ENCODE data around the gene ZBTB20. TPM values are rescaled to one million over a fixed set of nuclear protein-coding genes. Genes with fewer than 3 reads are reported as not detected.

ZBTB20 gene
- total RNA-seq, 2 experiments from 2014 or later = 8.1 TPM

DNA sequence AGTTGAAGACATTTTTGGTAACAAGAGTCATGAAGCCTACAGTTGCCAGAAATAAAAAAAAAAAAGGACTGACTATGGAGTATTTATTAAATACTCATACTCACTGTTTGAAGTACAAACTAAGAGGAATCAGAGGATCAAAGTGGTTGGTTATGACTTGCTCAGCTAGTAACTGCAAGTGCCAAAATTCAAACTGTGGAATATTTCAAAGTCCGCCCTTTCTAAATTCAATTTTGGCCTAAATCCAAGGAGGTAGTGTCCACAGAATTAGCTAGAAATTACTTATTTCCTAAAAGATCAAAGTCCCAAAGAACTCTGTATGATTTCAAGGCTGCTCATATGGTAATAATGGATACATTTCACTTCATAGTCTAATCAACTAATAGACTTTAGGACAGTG, 274.5 kb downstream of the ZBTB20 start:
- ATAC-seq (no peak), DNase-seq (no peak)
- H3K27me3 Mint-ChIP-seq (ENCODE audit: low read depth) = no peaks in the 10 kb centered on the region
- ChIA-PET POLR2A (no interaction called here), CTCF (no interaction called here)
- no peaks in the 10 kb centered on the region for H3K4me1 Mint-ChIP-seq (ENCODE audit: low read depth)
- H3K4me3 Mint-ChIP-seq = no peak overlapping the region
- no peaks in the 10 kb centered on the region for H3K36me3 Mint-ChIP-seq (ENCODE audit: low read depth)
- no peak overlapping the region for H3K27ac Mint-ChIP-seq
- no peaks in the 10 kb centered on the region for H3K9me3 Mint-ChIP-seq (ENCODE audit: insufficient read depth)

DNA sequence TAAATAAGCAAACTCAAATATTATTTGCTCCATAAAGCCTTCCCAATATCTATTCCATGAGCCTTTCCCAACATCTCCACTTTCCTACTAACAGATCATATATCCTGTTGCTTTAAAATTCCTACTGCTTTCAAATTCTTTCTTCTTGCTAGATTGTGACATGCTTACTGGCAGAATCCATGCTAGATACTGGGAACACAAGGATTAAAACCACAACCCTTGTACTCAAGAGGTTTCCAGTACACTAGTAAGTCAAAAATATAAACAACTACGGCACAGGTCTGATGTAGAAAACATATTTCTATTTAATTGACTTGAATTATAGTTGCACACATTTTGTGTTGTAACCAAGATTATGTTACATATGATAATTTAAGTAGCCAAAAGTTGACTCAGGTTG, 275.0 kb downstream of the ZBTB20 start:
- no peak overlapping the region for H3K4me3 Mint-ChIP-seq
- H3K27ac Mint-ChIP-seq = no peak overlapping the region
- H3K9me3 Mint-ChIP-seq (ENCODE audit: insufficient read depth) = no peaks in the 10 kb centered on the region
- ChIA-PET CTCF (no interaction called here), POLR2A (no interaction called here)
- ATAC-seq (no peak), DNase-seq (no peak)
- H3K4me1 Mint-ChIP-seq (ENCODE audit: low read depth) = no peaks in the 10 kb centered on the region
- no peaks in the 10 kb centered on the region for H3K27me3 Mint-ChIP-seq (ENCODE audit: low read depth)
- H3K36me3 Mint-ChIP-seq (ENCODE audit: low read depth) = no peaks in the 10 kb centered on the region

DNA sequence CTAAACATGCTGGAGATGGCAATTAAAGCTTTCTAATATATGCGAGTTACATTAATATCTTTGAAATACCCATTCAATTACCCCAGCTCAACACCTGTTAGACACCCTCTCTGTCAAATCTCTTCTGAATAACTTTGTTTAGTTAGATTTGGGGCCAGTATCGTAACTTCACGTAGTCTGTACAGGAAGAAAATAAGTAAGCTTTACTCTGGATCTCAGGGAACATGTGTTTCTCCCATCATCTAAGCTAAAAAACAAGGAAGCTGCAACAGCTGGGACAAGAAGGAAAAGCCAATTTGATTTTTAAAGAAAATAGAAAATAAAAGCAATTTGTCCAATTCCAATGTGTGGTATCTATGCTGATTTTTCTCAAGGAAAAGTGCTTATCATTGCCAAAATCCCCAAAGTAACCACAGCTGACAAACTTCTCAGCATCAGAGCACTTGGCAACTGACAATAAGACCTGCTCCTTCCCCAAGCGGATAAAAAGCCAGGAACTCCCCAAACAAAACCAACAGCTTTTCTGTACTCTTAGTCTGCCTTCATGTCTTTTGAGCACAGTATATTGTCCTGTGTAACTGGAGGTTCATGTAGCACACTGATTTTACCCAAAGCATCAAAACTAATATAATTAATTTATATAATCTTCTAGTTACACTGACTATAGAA, 279.1 kb downstream of the ZBTB20 start:
- H3K4me3 Mint-ChIP-seq = no peak overlapping the region
- ChIA-PET POLR2A (interaction anchor here (0.6 kb wide), 1 partner anchor 243 kb away, joined by 4 read pairs; no protein-coding TSS in a partner anchor), CTCF (no interaction called here)
- DNase-seq (no peak), ATAC-seq (no peak)
- H3K27ac Mint-ChIP-seq = no peak overlapping the region
- peaks cover 11% of the 10 kb centered on the region for H3K4me1 Mint-ChIP-seq (ENCODE audit: low read depth)
- H3K9me3 Mint-ChIP-seq (ENCODE audit: insufficient read depth) = no peaks in the 10 kb centered on the region
- no peaks in the 10 kb centered on the region for H3K36me3 Mint-ChIP-seq (ENCODE audit: low read depth)
- H3K27me3 Mint-ChIP-seq (ENCODE audit: low read depth) = no peaks in the 10 kb centered on the region

- H3K27ac Mint-ChIP-seq = no peak overlapping the region
- H3K4me1 Mint-ChIP-seq (ENCODE audit: low read depth) = peaks cover 11% of the 10 kb centered on the region
- no peak overlapping the region for H3K4me3 Mint-ChIP-seq
- DNase-seq = no peak
- ChIA-PET POLR2A (no interaction called here), CTCF (no interaction called here)
- no peak for ATAC-seq
- H3K36me3 Mint-ChIP-seq (ENCODE audit: low read depth) = no peaks in the 10 kb centered on the region
- no peaks in the 10 kb centered on the region for H3K27me3 Mint-ChIP-seq (ENCODE audit: low read depth)
- H3K9me3 Mint-ChIP-seq (ENCODE audit: insufficient read depth) = no peaks in the 10 kb centered on the region
These were observed 279.7 kb downstream of the ZBTB20 start for GRCh38 chr3:114867359-114867758.

DNA sequence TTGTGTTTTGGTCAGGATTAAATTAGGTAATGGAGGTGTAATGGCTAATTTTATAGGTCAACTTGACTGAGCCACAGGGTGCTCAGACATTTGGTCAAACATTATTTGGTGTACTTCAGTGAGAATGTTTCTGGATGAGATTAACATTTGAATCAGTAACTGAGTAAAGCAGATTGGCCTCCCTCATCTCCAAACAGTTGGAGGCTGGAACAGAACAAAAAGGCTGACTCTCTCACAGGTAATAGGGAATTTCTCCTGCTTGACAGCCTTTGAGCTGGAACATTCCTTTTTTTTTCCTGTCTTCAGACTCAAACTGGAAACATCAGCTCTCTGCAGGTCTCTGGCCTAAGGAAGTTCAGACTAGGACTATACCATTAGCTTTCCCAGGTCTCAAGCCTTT, 280.7 kb downstream of the ZBTB20 start:
- Mint-ChIP-seq H3K27ac (no peak overlapping the region), H3K27me3 (ENCODE audit: low read depth) (no peaks in the 10 kb centered on the region), H3K36me3 (ENCODE audit: low read depth) (no peaks in the 10 kb centered on the region), H3K4me1 (ENCODE audit: low read depth) (peaks cover 11% of the 10 kb centered on the region), H3K4me3 (no peak overlapping the region), H3K9me3 (ENCODE audit: insufficient read depth) (no peaks in the 10 kb centered on the region)
- DNase-seq (no peak), ATAC-seq (no peak)
- POLR2A ChIA-PET = no interaction called here
- CTCF ChIA-PET = no interaction called here

GRCh38 chr3:114864970-114865369, 282.1 kb downstream of the ZBTB20 start:
- Mint-ChIP-seq H3K27me3 (ENCODE audit: low read depth) (no peaks in the 10 kb centered on the region), H3K27ac (no peak overlapping the region), H3K36me3 (ENCODE audit: low read depth) (no peaks in the 10 kb centered on the region), H3K9me3 (ENCODE audit: insufficient read depth) (no peaks in the 10 kb centered on the region), H3K4me1 (ENCODE audit: low read depth) (peaks cover 19% of the 10 kb centered on the region), H3K4me3 (no peak overlapping the region)
- CTCF ChIA-PET = no interaction called here
- DNase-seq (no peak), ATAC-seq (no peak)
- POLR2A ChIA-PET = no interaction called here

DNA sequence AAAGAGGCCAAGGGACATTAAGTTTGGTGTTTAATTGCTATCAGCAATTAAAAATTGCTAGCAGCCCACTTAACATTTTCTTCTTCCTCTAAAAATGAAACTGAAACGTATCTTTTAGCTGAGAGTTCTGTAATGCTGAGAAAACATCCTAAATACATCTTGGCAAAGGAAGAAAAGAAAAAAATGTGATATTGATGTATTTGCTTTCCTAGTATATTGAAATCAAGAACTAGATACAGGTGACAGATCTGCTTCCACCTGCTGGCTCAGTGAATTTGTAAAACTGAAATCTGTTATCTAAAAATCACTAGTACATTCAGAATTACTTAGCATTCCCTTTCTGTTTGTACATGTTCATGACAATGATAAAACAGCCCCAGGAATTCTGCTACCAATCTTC, 283.2 kb downstream of the ZBTB20 start:
- Mint-ChIP-seq H3K36me3 (ENCODE audit: low read depth) (no peaks in the 10 kb centered on the region), H3K27ac (peak overlapping the region; percentile 78), H3K4me1 (ENCODE audit: low read depth) (peaks cover 19% of the 10 kb centered on the region), H3K9me3 (ENCODE audit: insufficient read depth) (no peaks in the 10 kb centered on the region), H3K27me3 (ENCODE audit: low read depth) (no peaks in the 10 kb centered on the region), H3K4me3 (peak overlapping the region; percentile 66)
- POLR2A ChIA-PET = no interaction called here
- DNase-seq (no peak), ATAC-seq (no peak)
- CTCF ChIA-PET = interaction anchor here (0.7 kb wide), 1 partner anchor 9 kb away, joined by 3 read pairs; no protein-coding TSS in a partner anchor

DNA sequence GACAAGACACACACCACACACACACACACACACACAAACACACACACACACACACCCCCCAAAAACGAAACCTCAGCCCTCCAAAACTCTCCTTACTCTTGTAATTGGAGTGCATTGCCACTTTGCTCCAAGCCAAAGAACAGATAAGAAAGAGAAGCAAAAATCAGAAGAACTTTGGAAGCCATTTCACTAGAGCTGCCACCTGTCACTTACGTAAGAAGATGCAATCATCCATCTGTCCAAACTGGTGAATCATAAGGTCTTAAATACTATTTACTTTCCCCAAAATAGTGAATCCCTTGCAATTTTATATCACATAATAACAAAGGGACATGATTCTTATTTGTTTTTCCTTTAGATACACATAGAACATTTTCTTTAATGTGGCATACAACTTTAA, 285.4 kb downstream of the ZBTB20 start:
- POLR2A ChIA-PET = no interaction called here
- no peak for ATAC-seq
- Mint-ChIP-seq H3K4me1 (ENCODE audit: low read depth) (peaks cover 23% of the 10 kb centered on the region), H3K27ac (no peak overlapping the region), H3K4me3 (no peak overlapping the region), H3K36me3 (ENCODE audit: low read depth) (no peaks in the 10 kb centered on the region), H3K9me3 (ENCODE audit: insufficient read depth) (no peaks in the 10 kb centered on the region), H3K27me3 (ENCODE audit: low read depth) (no peaks in the 10 kb centered on the region)
- CTCF ChIA-PET = no interaction called here
- no peak for DNase-seq

- H3K27ac Mint-ChIP-seq = no peak overlapping the region
- POLR2A ChIA-PET = no interaction called here
- CTCF ChIA-PET = no interaction called here
These were observed 286.6 kb downstream of the ZBTB20 start for GRCh38 chr3:114860531-114860930.

DNA sequence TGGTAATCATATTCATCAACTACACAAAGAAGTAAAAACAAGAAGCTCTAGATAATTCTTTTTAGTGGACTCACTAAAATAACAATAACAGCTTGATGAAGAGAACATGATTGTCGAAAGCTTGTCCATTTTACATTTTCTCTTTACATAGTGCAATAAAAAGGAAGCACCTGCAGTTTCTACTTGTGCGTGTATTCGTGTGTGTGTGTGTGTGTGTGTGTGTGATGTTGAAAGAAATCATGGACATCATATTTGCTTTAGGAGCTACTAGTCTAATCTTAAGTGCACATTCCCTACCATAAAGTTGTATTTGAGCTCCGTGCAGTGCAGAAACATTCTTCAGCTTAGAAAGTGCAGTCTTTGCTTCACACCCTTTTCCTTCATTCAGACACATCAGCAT, 288.8 kb downstream of the ZBTB20 start:
- H3K27me3 Mint-ChIP-seq (ENCODE audit: low read depth) = no peaks in the 10 kb centered on the region
- no peaks in the 10 kb centered on the region for H3K9me3 Mint-ChIP-seq (ENCODE audit: insufficient read depth)
- no peaks in the 10 kb centered on the region for H3K36me3 Mint-ChIP-seq (ENCODE audit: low read depth)
- H3K27ac Mint-ChIP-seq = no peak overlapping the region
- DNase-seq (no peak), ATAC-seq (no peak)
- POLR2A ChIA-PET = no interaction called here
- CTCF ChIA-PET = interaction anchor here (0.7 kb wide), 1 partner anchor 474 kb away, joined by 3 read pairs; no protein-coding TSS in a partner anchor
- H3K4me3 Mint-ChIP-seq = no peak overlapping the region
- peaks cover 18% of the 10 kb centered on the region for H3K4me1 Mint-ChIP-seq (ENCODE audit: low read depth)

More at GRCh38 chr3:114860531-114860930, 286.6 kb downstream of the ZBTB20 start:
- Mint-ChIP-seq H3K36me3 (ENCODE audit: low read depth) (no peaks in the 10 kb centered on the region), H3K9me3 (ENCODE audit: insufficient read depth) (no peaks in the 10 kb centered on the region), H3K4me3 (no peak overlapping the region), H3K4me1 (ENCODE audit: low read depth) (peaks cover 29% of the 10 kb centered on the region), H3K27me3 (ENCODE audit: low read depth) (no peaks in the 10 kb centered on the region)
- ATAC-seq (peak; percentile 49), DNase-seq (no peak)

- ChIA-PET POLR2A (no interaction called here), CTCF (interaction anchor here (1.1 kb wide), 1 partner anchor 28 kb away, joined by 3 read pairs; no protein-coding TSS in a partner anchor)
- no peaks in the 10 kb centered on the region for H3K9me3 Mint-ChIP-seq (ENCODE audit: insufficient read depth)
These were observed 289.8 kb downstream of the ZBTB20 start for GRCh38 chr3:114857299-114857701.

DNA sequence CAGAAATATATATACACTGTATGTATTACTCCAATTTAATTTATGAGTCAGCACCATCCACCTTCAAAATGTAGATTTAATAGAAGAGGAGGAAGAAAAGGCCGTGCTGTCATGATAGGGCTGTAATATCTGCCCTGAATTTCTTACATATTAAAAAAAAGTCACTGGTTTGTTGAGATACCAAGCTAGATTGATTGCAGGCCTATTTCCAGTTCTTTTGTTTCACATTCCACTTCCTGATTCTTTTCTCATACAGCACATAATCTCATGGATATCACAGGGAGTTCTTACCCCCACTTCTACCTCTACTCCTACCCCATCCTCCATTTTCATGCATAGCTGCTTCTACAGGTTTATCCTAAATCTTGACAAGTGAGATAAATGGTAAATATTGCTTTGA, 290.3 kb downstream of the ZBTB20 start:
- ATAC-seq (no peak), DNase-seq (no peak)
- H3K9me3 Mint-ChIP-seq (ENCODE audit: insufficient read depth) = no peaks in the 10 kb centered on the region
- ChIA-PET POLR2A (no interaction called here), CTCF (interaction anchor here (1.1 kb wide), 1 partner anchor 28 kb away, joined by 3 read pairs; no protein-coding TSS in a partner anchor)
- no peaks in the 10 kb centered on the region for H3K36me3 Mint-ChIP-seq (ENCODE audit: low read depth)
- H3K4me1 Mint-ChIP-seq (ENCODE audit: low read depth) = peaks cover 18% of the 10 kb centered on the region
- H3K4me3 Mint-ChIP-seq = no peak overlapping the region
- H3K27me3 Mint-ChIP-seq (ENCODE audit: low read depth) = no peaks in the 10 kb centered on the region
- H3K27ac Mint-ChIP-seq = no peak overlapping the region

More at GRCh38 chr3:114857299-114857701, 289.8 kb downstream of the ZBTB20 start:
- DNase-seq = no peak
- H3K4me3 Mint-ChIP-seq = no peak overlapping the region
- ATAC-seq = no peak
- peaks cover 18% of the 10 kb centered on the region for H3K4me1 Mint-ChIP-seq (ENCODE audit: low read depth)
- no peaks in the 10 kb centered on the region for H3K36me3 Mint-ChIP-seq (ENCODE audit: low read depth)
- no peaks in the 10 kb centered on the region for H3K27me3 Mint-ChIP-seq (ENCODE audit: low read depth)
- no peak overlapping the region for H3K27ac Mint-ChIP-seq

DNA sequence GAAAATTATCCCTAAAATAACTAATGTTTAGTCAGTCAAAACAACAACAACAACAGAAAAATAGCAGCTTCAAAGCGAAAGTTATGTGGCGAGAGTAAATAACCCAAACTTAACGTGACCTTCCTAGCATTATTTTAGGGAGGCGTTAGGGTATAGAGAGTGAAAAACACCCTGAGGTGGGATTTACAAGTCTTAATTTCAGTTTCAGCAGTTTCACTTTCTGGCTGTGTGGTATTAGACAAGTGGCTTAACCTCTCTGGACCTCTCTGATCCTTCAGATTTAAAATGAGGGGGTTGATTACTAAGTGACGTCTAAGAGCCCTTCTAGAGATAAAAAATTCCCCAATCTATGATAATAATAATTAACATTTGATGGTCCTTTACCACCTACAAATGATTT, 291.2 kb downstream of the ZBTB20 start:
- Mint-ChIP-seq H3K9me3 (ENCODE audit: insufficient read depth) (no peaks in the 10 kb centered on the region), H3K27me3 (ENCODE audit: low read depth) (no peaks in the 10 kb centered on the region), H3K27ac (no peak overlapping the region), H3K4me3 (no peak overlapping the region), H3K4me1 (ENCODE audit: low read depth) (peaks cover 17% of the 10 kb centered on the region), H3K36me3 (ENCODE audit: low read depth) (no peaks in the 10 kb centered on the region)
- no peak for ATAC-seq
- CTCF ChIA-PET = no interaction called here
- POLR2A ChIA-PET = no interaction called here
- DNase-seq = no peak
